PC-3 (cell line): Measurements from ENCODE around the gene RHEBL1.

Experiments used
- CTCF ChIP-seq: fragments of 300-600 bp; sonication (generic); conservative IDR thresholded peaks from 2 replicates; pipeline ENCODE4 v1.5.1; 2017; ENCODE audit warnings: antibody characterized with exemption, low read depth, mild to moderate bottlenecking, low read length
- EZH2 ChIP-seq: fragments of 300-600 bp; sonication (generic); IDR thresholded peaks from one replicate; pipeline ENCODE4 v1.6.1; 2017; ENCODE audit warnings: antibody characterized with exemption, mild to moderate bottlenecking, low read length; ENCODE audit not compliant: unreplicated experiment

- TF ChIP-seq CTCF (no peak), EZH2 (no peak)
Observed at GRCh38 chr12:49105504-49106084, 35.8 kb upstream of the RHEBL1 start.
